ENCODE data around the gene NADK2.

NADK2 gene

GRCh38 chr5:36151434-36152323 is 90.0 kb downstream of the NADK2 start, which contains the start of the genes LMBRD2 and SKP2:
Gene LMBRD2 (minus strand): TSS chr5:36151887. CDS start chr5:36143349, 8,538 bp downstream.
Gene SKP2 (plus strand): TSS chr5:36152111. CDS start chr5:36152263, 152 bp downstream.
- peak within 1 kb of the TSS; percentile 84 to 85 for H3K9ac ChIP-seq (ENCODE audit: low read length in 2 of 2)
- peak within 1 kb of the TSS; percentile 38 for H3K27ac ChIP-seq (ENCODE audit: low read length)
- H3K4me3 ChIP-seq (ENCODE audit: low read length in 2 of 2), result peak within 1 kb of the TSS; percentile 64 to 93
- peaks cover 3 to 6% of the 10 kb centered on the region in 2 donors for H3K36me3 ChIP-seq (ENCODE audit: control insufficient read depth in 2 of 2, insufficient read depth in 2 of 2, low read length in 2 of 2)
- H3K27me3 ChIP-seq (ENCODE audit: control insufficient read depth in 1 of 2, insufficient read depth in 2 of 2, low read length in 2 of 2), result no peaks in the 10 kb centered on the region
- peaks cover 14% of the 10 kb centered on the region for H3K4me1 ChIP-seq (ENCODE audit: control insufficient read depth, insufficient read depth, low read length)
- H3K9me3 ChIP-seq (ENCODE audit: control insufficient read depth in 2 of 2, low read length in 2 of 2), result no peaks in the 10 kb centered on the region

- peaks cover 14% of the 10 kb centered on the region for H3K4me1 ChIP-seq (ENCODE audit: control insufficient read depth, insufficient read depth, low read length)
- H3K9me3 ChIP-seq (ENCODE audit: control insufficient read depth in 2 of 2, low read length in 2 of 2), result no peaks in the 10 kb centered on the region
- no peaks in the 10 kb centered on the region for H3K27me3 ChIP-seq (ENCODE audit: control insufficient read depth in 1 of 2, insufficient read depth in 2 of 2, low read length in 2 of 2)
- peak overlapping the region; percentile 84 to 85 for H3K9ac ChIP-seq (ENCODE audit: low read length in 2 of 2)
- peak overlapping the region; percentile 38 for H3K27ac ChIP-seq (ENCODE audit: low read length)
- H3K4me3 ChIP-seq (ENCODE audit: low read length in 2 of 2), result peak overlapping the region; percentile 64 to 93
- peaks cover 0 to 3% of the 10 kb centered on the region in 2 donors for H3K36me3 ChIP-seq (ENCODE audit: control insufficient read depth in 2 of 2, insufficient read depth in 2 of 2, low read length in 2 of 2)
These were observed 90.9 kb downstream of the NADK2 start for GRCh38 chr5:36150676-36151433.

- H3K36me3 ChIP-seq (ENCODE audit: control insufficient read depth in 2 of 2, insufficient read depth in 2 of 2, low read length in 2 of 2), result no peaks in the 10 kb centered on the region
- no peak overlapping the region for H3K9ac ChIP-seq (ENCODE audit: low read length in 2 of 2)
- H3K4me3 ChIP-seq (ENCODE audit: low read length in 2 of 2), result no peak overlapping the region
- H3K9me3 ChIP-seq (ENCODE audit: control insufficient read depth in 2 of 2, low read length in 2 of 2), result no peaks in the 10 kb centered on the region
- peaks cover 2% of the 10 kb centered on the region for H3K4me1 ChIP-seq (ENCODE audit: control insufficient read depth, insufficient read depth, low read length)
- H3K27me3 ChIP-seq (ENCODE audit: control insufficient read depth in 1 of 2, insufficient read depth in 2 of 2, low read length in 2 of 2), result no peaks in the 10 kb centered on the region
- no peak overlapping the region for H3K27ac ChIP-seq (ENCODE audit: low read length)
These were observed 94.0 kb downstream of the NADK2 start for GRCh38 chr5:36147681-36148080.

- Histone ChIP-seq H3K36me3 (ENCODE audit: control insufficient read depth in 2 of 2, insufficient read depth in 2 of 2, low read length in 2 of 2) (no peaks in the 10 kb centered on the region), H3K9me3 (ENCODE audit: control insufficient read depth in 2 of 2, low read length in 2 of 2) (no peaks in the 10 kb centered on the region)
These were observed 95.3 kb downstream of the NADK2 start for GRCh38 chr5:36146390-36146789.

GRCh38 chr5:36145311-36145710 is 96.4 kb downstream of the NADK2 start:
- H3K9ac ChIP-seq (ENCODE audit: low read length in 2 of 2), result no peak overlapping the region
- no peaks in the 10 kb centered on the region for H3K4me1 ChIP-seq (ENCODE audit: control insufficient read depth, insufficient read depth, low read length)
- peaks cover 0 to under 1% of the 10 kb centered on the region in 2 donors for H3K36me3 ChIP-seq (ENCODE audit: control insufficient read depth in 2 of 2, insufficient read depth in 2 of 2, low read length in 2 of 2)
- H3K27me3 ChIP-seq (ENCODE audit: control insufficient read depth in 1 of 2, insufficient read depth in 2 of 2, low read length in 2 of 2), result no peaks in the 10 kb centered on the region
- H3K27ac ChIP-seq (ENCODE audit: low read length), result no peak overlapping the region
- no peaks in the 10 kb centered on the region for H3K9me3 ChIP-seq (ENCODE audit: control insufficient read depth in 2 of 2, low read length in 2 of 2)
- no peak overlapping the region for H3K4me3 ChIP-seq (ENCODE audit: low read length in 2 of 2)

More at GRCh38 chr5:36146390-36146789, 95.3 kb downstream of the NADK2 start:
- no peaks in the 10 kb centered on the region for H3K4me1 ChIP-seq (ENCODE audit: control insufficient read depth, insufficient read depth, low read length)
- no peak overlapping the region for H3K4me3 ChIP-seq (ENCODE audit: low read length in 2 of 2)
- H3K9ac ChIP-seq (ENCODE audit: low read length in 2 of 2), result no peak overlapping the region
- no peaks in the 10 kb centered on the region for H3K27me3 ChIP-seq (ENCODE audit: control insufficient read depth in 1 of 2, insufficient read depth in 2 of 2, low read length in 2 of 2)
- H3K27ac ChIP-seq (ENCODE audit: low read length), result no peak overlapping the region

All from stomach smooth muscle (tissue), 2 donors.